ENCODE results near the gene PROK1.

PROK1 gene

GRCh38 chr1:110489973-110490542 is 39.1 kb downstream of the PROK1 start:
- no peak for ATAC-seq

- ATAC-seq, result no peak
Measured at GRCh38 chr1:110490791-110491451, 40.0 kb downstream of the PROK1 start.

GRCh38 chr1:110492573-110492972 is 41.6 kb downstream of the PROK1 start:
- ATAC-seq, result no peak

GRCh38 chr1:110493059-110493699 is 42.2 kb downstream of the PROK1 start:
- no peak for ATAC-seq

- ATAC-seq, result no peak
Measured at GRCh38 chr1:110494036-110494435, 43.1 kb downstream of the PROK1 start.

GRCh38 chr1:110494522-110495406 is 43.8 kb downstream of the PROK1 start:
- ATAC-seq, result no peak

GRCh38 chr1:110495926-110496600 is 45.1 kb downstream of the PROK1 start:
- ATAC-seq, result peak; percentile 53 to 66

GRCh38 chr1:110498270-110498669 is 47.3 kb downstream of the PROK1 start:
- ATAC-seq, result no peak

- ATAC-seq, result no peak
Measured at GRCh38 chr1:110501488-110502132, 50.7 kb downstream of the PROK1 start.

GRCh38 chr1:110502402-110503151 is 51.6 kb downstream of the PROK1 start:
- no peak for ATAC-seq

GRCh38 chr1:110503471-110503870 is 52.5 kb downstream of the PROK1 start:
- ATAC-seq, result no peak

- no peak for ATAC-seq
Measured at GRCh38 chr1:110504226-110504625, 53.3 kb downstream of the PROK1 start.

- no peak for ATAC-seq
Measured at GRCh38 chr1:110505596-110505995, 54.6 kb downstream of the PROK1 start.

GRCh38 chr1:110506541-110506940 is 55.6 kb downstream of the PROK1 start:
- no peak for ATAC-seq
